GM21390 (cell line): ENCODE results near the gene SUSD6.
"Not testable (repeated sequence)": the region's sequence is repeated elsewhere in the genome, so short reads cannot be mapped to it uniquely, and the experiment has no call there.

ENCODE experiments used
- ATAC-seq: cut with Tn5 transposase; IDR thresholded peaks from one replicate; pipeline ENCODE4 v1.9.1; 2021; ENCODE audit not compliant: unreplicated experiment

The SUSD6 gene

DNA sequence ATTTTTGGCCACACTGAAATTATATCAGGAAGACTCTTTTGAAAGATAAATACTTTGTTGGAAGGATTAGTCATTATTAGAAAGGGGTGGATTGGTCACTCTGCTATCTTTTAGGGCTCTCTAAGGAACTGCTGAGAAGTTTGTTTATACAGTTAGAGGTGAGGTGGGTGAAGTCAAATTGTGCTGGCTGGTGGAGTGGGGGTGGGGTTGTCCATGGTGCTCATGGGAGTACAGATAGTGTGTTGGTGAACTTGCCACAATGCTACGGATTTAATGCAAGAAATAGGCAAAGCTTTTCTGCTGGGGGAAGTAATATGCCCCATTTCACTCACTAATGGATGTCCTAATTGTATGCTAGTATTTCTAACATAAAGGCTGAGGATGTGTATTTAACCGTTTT lies 35.8 kb downstream of the SUSD6 start:
- no peak for ATAC-seq

DNA sequence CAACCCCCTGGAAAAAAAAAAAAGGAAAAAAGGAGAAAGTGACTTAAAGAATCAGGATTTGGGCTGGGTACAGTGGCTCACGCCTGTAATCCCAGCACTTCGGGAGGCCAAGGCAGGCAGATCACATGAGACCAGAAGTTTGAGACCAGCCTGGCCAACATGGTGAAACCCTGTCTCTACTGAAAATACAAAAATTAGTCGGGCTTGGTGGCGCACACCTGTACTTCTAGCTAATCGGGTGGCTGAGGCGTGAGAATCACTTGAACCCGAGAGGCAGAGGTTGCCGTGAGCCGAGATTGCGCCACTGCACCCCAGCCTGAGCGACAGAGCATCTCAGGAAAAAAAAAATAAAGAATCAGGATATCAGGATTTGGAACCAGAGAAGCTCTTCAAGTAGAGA lies 36.2 kb downstream of the SUSD6 start:
- not testable (repeated sequence) for ATAC-seq

DNA sequence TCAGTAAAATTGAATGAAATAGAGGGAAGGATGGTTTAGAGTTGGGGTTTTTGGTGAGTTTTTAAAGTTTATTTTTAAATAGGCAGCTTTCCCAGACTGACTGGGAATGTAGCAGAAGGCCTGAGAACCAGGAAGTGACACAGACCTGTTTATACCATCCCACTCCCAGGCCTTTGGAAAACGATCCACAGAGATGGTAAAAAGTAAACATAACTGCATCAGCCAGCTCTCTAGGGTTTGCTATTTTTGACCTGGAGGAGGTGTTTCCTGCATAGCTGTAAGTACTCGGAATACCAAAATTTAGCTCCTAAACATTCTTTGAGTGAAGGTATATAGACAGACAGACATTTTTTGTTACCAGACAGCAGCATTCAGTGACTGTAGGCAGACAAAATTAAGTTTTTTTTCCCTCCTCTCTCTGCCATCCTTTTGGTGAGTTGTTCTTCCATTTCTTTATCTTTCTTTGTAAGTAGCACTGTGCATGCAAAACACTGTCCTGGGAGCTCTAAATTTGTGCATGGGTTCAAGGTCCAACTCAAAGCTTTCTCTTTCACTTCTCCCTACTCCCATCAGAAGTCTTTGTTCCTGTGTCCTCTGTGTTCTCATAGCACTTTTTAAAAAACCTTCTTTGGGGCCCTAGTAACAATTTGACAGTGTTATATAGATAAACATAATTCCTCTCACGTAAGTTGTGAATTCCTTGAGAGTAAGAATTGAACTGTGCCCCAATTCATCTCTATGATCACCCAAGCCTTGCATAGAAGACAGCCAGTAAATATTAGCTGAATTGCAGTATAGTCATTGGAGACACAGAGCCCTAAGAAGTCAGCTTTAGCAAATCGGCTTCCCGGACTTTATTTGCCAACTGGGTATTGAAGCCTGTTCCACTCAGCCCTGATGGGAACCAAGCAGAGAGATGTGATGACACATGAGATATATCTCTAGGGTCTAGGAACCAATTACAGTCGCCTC lies 37.4 kb downstream of the SUSD6 start:
- ATAC-seq, result peak; percentile 49

DNA sequence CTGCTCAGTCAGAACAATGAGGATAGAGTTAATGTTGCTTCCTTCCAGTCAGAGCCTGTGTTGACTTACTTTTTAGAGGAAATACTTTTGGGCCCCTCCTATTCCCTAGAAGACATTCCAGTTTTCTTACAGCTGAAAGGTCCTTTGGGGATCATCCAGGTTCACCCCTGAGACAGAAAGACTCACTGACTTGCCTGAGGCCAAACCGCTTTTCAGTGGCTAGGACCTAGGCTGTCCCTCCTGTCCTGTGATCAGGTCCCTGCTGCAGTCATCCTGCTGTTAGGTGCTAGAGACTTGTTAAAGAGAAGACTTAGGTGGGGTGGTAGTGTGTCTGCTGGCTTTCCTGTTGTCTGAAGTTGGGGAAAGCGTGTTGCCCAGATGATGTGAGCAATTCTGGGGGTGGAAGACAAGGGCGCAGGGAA lies 39.6 kb downstream of the SUSD6 start:
- no peak for ATAC-seq

DNA sequence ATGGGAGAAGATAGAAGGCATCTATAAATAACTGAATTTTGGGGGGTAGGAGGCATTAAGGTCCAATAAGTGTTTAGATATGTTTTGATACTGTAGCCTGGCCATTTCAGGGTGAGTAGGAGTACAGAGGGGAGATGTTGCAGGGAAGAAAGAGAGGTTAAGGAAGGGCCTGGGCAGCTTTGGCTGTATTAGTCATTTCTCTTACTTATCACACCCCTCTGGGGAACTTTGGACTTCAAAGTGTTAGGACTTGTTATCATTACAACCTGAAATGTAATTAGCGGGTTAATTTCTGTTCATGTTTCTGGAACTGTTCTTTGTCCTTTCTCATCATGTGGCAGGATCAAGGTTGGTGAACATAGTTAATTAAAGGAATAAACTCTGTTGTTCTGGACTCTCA lies 40.3 kb downstream of the SUSD6 start:
- ATAC-seq, result no peak

DNA sequence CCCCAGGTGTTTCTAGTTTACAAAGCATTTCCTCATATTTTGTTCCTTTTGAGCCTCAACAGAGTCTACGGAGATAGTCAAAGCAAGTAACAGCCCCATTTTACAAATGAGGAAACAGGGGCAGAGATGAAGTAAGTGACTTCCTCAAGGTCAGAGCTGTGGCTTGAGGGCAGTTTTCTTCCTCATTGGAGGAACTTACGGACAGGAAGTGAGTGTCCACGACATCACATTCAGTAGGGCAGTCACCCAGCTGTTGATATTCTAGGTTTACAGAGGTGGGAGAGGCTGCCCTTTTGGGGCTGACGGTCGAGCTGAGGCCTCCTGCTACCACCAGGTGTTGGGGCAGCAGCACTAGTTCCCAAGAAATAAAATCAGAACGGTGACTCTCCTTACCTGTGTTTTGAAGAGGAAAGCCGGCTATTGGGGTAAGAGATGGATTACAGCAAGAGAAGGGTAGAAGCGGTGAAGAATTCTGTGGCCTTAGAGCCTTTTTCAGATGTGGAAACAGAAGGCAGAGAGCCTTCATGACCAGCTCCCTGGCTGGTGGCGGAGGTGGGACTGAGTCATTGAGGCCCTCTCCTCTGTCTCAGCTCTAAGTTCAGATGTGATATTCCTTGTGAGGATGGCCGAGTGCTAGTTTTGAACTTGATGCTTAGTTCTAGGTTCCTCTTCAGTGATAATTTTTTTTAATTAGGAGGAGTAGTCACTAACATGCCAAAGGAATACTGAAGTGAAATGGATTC lies 41.7 kb downstream of the SUSD6 start:
- ATAC-seq, result no peak

DNA sequence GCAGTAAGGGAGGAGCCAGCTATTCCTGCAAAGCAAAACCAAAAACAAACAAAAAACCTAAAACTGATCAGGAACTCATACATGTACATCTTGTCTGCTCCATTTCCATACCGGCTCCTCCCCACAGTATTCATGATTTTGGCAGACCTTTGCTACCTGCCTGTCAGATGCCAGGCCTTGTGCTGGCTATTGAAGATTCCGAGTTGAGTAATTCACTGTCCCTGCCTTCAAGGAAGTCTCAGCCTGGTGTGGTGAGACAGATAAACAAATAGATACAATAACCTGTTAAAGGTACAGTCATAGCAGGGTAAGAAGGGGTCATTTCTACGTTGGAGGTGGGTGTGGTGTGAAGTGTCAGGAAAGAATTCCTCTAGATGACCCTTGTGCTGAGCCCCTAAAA lies 42.7 kb downstream of the SUSD6 start:
- ATAC-seq, result no peak

DNA sequence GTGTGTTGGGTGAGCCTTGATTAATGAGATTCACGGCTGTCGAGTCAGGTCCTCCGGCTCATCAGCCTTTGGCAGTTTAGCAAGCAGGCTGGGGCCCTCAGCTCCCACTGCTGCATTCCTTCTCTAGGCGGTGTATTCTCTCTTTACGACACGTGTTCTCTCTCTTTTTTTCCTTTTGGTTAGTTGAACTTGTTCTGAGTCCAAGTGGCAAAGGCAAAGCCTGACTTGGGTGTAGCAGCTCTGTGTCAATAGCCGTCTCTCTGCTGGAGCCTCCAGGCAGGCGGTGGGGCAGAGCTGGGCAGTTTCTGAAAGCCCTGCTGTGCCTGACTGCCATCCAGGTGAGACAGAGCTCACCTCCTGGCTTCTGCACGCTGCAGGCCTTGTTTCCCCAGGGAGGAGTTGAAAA lies 46.6 kb downstream of the SUSD6 start:
- ATAC-seq, result no peak

DNA sequence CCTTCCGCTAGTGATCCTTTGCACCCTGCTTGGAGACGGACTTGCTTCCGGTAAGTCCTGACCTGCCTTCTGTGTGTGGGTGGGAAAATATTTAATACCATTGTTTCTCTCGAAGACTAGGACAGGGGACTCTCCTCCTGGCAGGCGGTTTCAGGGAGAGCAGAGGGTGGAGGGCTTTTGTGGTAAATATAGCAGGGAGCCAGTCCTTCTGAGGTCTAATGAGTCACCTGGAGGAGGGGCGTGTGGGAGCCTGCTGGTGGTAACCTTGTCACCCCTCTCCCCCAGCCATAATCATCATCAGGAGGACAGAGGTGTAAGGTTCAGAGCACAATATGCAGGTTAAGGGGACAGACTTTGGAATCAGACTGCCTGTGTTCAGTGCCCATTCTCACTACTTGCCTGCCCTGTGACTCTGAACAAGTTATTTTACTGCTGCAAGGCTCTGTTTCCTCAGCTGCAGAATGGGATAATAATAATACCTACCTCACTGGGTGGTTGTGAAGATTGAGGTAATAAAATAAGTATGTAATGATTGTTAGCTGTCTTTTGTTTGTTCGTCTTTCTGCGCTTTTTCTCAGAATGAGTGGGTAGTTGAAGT lies 47.4 kb downstream of the SUSD6 start:
- ATAC-seq, result no peak

DNA sequence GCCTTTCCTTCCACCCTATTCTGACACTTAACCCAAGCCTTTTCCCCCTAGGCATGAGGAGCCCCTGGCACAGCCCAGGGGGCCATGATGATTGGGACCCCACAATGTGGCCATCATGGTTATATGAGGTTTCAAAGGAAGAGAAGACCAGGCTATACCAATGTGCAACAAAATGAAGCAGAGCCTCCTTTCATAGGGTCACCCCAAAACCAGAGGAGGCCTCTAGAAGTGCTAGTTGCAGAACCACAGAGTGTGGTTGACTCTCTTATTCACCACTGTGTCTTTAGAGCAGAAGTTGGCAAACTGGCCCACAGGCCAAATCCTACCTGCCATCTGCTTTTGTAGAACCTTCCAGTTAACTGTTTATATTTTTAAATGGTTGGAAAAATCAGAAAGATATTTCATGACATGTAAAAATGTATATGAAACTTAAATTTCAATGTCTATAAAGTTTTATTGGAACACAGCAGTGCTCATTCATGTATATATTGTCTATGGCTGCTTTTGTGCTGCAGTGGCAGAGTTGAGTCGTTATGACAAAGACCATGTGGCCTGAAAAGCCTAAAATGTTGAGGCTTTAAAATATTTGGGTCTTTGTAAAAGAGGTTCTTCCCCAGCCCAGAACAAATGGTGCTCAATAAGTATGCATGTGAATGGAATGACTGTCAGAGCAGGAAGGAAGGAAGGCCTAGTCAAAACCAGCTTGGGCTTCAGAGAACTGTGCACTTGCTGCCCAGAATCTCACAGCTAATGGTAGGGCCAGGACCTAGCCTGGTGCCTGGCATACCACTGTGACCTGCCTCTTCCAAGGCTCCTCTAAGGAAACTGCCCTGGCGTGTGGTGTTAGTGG lies 49.2 kb downstream of the SUSD6 start:
- ATAC-seq, result no peak

DNA sequence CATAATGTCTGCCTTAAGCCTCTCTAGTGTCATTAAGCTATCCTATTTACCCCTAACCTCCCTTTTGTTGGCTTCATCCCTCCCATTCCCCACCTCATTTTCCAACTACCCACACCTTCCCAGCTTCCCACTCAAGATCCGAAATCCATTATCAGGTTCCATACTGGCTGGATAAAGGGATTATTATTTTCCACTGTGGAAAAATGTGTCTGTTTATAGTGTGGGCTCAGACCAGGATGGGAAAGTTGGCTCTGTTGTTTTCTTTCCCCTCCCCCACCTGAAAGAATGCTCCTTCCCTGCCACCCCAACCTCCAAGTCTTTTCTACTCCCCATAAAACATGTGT lies 49.8 kb downstream of the SUSD6 start:
- no peak for ATAC-seq

DNA sequence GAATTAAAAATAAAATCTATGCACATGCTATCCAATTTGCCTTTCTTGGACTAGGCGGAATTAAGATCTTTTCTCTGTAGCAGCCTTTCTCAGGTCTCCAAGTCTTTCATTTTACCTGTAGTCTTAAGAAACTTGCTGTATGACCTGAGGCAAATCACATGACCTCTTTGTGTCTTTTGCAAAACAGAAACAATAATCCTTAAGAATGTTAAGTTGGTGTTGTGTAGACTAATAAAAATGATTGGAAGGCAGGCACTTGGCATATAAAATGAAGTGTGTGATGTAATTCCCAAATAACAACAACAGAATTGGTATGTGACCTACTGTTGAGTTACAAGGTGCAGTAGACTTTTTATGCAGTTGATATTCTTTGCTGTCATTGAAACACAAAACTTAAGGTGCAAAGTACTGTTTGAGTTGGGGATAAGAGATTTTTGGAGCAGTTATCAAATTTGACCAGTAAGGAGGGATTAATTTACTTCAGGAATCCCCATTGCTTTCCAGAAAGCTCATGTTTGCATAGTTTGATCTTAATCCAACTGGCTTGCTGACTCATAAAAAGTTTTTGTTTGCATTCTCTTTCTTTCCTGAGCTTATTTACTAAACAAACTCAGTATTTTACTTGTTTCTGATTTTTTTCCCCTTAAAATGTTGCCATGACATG lies 51.4 kb downstream of the SUSD6 start:
- ATAC-seq, result no peak

DNA sequence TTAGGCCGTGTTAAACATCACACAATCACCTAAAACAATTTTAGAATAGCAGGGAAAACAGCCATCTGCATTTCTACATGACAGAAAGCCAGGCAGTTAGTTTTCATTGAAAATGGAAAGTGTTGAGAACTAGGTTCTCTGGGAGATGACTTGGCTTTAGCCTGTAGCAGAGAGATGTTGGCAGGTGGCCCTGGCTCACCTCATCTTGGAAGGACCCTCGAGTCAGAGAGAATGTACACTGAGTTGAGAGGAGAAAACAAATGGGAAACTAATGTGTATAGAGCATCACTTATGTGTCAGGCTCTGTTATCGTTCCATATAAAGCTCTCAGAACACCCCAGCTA lies 51.9 kb downstream of the SUSD6 start:
- ATAC-seq, result no peak

DNA sequence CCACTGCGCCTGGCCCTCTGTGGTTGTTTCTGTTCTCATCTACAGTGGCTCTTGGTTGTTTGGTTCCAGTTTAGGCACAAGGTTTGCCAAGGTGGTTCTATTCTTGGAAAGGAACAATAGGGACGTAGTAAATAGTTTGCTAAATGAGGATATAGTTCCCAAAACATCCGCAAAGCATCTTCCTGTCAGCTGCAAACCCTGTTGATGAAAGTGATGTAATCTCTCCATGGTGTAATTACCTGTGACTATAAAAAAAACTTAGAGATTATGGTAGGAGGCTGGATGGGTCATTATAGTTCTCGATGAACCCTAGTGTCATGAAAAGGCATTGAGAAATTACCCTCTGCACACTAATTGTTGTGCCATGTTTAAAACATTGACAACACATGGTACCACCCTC lies 52.9 kb downstream of the SUSD6 start:
- no peak for ATAC-seq

DNA sequence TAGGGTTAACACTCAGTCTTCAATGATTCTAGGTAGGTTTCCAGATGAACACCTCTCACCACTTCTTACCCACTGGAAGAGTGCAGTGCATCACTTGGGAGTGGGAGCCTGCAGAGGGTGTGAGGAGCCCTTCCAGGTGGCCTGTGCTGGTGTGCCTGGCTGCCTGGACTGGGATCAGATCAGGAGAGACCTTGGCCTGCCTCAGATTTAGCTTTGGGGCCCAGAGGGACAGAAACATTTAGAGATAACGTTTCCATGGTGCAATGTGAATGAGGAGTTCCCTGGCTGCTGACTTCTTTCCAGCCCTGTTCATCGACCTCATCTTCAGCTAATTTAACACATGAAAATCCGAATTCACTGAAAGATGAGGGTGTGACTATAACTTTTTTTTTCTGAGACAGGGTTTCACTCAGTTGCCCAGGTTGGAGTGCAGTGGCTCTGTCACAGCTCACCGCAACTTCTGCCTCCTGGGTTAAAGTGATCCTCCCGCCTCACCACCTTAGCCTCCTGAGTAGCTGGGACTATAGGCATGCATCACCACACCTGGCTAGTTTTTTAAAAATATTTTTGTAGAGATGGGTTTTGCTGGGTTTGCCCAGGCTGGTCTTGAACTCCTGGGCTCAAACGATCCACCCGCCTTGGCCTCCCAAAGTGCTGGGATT lies 53.6 kb downstream of the SUSD6 start:
- no peak for ATAC-seq

DNA sequence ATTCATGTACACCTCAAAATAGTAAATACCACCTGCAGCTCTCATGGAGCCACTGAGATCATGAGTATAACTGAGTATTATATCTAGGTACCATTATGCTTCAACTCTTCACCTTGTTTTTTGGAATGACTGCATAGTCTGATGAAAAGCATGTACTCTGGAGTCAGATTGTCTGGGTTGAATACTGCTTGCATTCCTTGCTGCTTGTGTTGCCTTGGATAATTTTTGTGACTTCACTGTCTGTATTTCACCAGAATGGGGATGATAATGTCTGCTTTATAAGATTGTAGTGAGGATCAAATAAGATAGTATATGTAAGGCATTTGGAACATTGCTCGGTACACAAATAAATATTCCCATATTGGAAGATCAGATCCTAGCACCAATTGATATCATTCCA lies 54.2 kb downstream of the SUSD6 start:
- no peak for ATAC-seq

DNA sequence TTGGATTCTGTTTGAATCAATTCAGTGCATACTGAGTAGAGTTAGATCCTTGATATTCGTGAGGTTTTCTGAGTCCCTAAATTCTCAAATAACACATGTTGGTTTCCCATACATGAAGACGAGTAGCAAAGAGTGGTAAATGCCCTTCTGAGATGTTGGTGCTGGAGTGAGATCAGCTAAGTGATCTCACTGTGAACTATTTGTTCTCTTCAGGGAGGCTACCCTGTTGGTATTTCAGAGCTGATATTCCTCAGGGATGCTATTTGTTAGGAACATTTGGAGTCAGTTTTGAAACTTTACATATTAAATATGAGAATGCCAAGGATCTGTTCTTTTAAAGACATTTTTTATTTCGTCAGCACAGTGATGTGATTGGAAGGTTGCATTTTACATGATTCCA lies 54.7 kb downstream of the SUSD6 start:
- no peak for ATAC-seq

DNA sequence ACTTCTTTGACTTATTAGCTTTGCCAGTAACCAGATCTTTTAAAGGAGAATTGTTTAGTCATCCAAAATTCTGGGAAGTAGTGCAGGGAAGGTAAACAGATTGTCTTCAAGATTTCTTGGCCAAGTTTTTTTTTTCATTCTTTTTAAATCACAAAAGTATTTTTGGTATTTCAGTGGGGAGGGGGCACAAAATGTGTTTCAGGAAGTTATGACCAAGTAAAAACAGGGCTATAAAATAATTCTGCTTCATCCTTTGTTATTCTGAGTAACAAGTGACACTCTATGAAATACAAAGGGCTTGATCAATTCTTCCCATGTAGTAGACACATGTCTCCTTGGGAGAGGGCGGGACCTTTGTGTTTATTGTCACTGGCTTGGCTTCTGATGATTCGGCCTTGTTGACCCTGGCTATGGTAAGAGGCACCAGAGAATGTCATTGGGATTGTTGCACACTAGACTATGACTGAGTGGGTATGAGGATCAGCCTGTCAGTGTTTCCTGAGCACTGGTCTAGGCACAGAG lies 55.4 kb downstream of the SUSD6 start:
- ATAC-seq, result no peak

DNA sequence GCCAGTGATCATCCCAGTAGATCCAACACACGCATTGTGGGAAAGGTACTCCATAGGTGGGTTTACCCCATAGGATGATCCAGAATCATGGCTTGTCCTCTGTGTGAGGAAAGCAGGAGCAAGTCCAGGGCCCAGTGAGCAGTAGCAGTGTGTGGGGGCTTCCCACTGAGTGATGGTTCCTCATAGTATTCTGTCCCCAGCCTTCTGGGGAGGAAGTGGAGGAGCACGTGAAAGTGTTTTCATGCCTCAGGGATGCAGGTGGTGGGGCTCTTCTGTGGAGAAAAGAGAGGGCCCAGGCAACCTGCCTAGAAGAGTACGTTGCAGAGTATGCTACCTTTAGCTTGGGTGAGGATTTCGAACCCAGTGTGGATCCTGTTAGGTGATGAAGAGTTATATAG lies 56.5 kb downstream of the SUSD6 start:
- ATAC-seq, result peak; percentile 39

DNA sequence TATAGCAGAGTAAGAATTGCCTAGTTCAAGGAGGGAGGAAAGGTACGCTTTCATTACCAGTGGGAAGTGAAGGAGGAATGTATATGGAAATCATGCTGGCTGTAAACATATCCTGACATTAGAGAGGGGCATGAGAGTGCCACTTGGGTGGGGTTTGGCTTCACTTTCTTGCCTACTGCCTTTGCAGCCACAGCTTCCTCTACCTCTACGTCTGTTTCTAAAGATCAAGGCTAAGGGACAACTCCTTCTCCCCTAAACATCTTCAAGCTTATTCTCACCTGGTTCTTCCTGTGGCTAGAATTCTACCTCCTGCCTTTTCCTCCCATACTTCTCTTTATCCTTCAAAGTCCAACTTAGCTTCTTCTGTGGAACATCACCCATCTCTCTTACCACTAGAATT lies 58.0 kb downstream of the SUSD6 start:
- no peak for ATAC-seq
